Loucy (cell line): ENCODE data around the gene RBP5.

Source experiments
- H2AFZ ChIP-seq: fragments of 200-600 bp; sonication (generic); 2 replicates; pipeline ENCODE4 v1.6.0; 2016; ENCODE audit warnings: antibody characterized with exemption, mild to moderate bottlenecking, low read length, moderate library complexity
- H3F3A ChIP-seq: fragments of 200-600 bp; 2 replicates; pipeline ENCODE4 v1.6.0; 2016; ENCODE audit warnings: antibody characterized with exemption, low read depth, mild to moderate bottlenecking
- H3K27me3 ChIP-seq: fragments of 200-600 bp; sonication (generic); 2 replicates; pipeline ENCODE4 v1.6.1; 2014; ENCODE audit warnings: low read length, mild to moderate bottlenecking; ENCODE audit not compliant: insufficient read depth, poor library complexity, severe bottlenecking
- H3K36me3 ChIP-seq: fragments of 200-600 bp; sonication (generic); 2 replicates; pipeline ENCODE4 v1.6.1; 2016; ENCODE audit warnings: low read length; ENCODE audit not compliant: insufficient read depth
- H3K4me1 ChIP-seq: fragments of 200-600 bp; sonication (generic); 2 replicates; pipeline ENCODE4 v1.5.1; 2014; ENCODE audit warnings: low read length, mild to moderate bottlenecking; ENCODE audit not compliant: insufficient read depth, poor library complexity, severe bottlenecking
- H3K4me2 ChIP-seq: fragments of 200-600 bp; sonication (generic); 2 replicates; pipeline ENCODE4 v1.6.0; 2014; ENCODE audit warnings: antibody characterized with exemption, low read length, low read depth, mild to moderate bottlenecking; ENCODE audit not compliant: poor library complexity, severe bottlenecking
- H3K4me3 ChIP-seq: fragments of 200-600 bp; sonication (generic); 2 replicates; pipeline ENCODE4 v1.5.1; 2014; ENCODE audit warnings: low read length, mild to moderate bottlenecking, mixed read lengths; ENCODE audit not compliant: poor library complexity, severe bottlenecking
- H3K79me2 ChIP-seq: fragments of 200-600 bp; sonication (generic); 2 replicates; pipeline ENCODE4 v1.6.1; 2014; ENCODE audit warnings: low read length; ENCODE audit not compliant: insufficient read depth
- H3K9ac ChIP-seq: fragments of 200-600 bp; sonication (generic); 2 replicates; pipeline ENCODE4 v1.6.0; 2014; ENCODE audit warnings: mild to moderate bottlenecking, low read depth, low read length, moderate library complexity; ENCODE audit not compliant: poor library complexity, severe bottlenecking
- H3K9me2 ChIP-seq: fragments of 200-600 bp; sonication (generic); replicated peaks from 2 replicates; pipeline ENCODE4 v1.6.1; 2016; ENCODE audit warnings: low read depth, low read length, mixed read lengths
- H3K9me3 ChIP-seq: fragments of 200-600 bp; sonication (generic); 2 replicates; pipeline ENCODE4 v1.6.1; 2014; ENCODE audit warnings: mild to moderate bottlenecking, antibody characterized with exemption, low read length, low read depth; ENCODE audit not compliant: insufficient read depth
- H4K20me1 ChIP-seq: fragments of 200-600 bp; sonication (generic); 2 replicates; pipeline ENCODE4 v1.6.0; 2014; ENCODE audit warnings: antibody characterized with exemption, low read length, mild to moderate bottlenecking; ENCODE audit not compliant: insufficient read depth, poor library complexity, severe bottlenecking
- EZH2phosphoT487 ChIP-seq: fragments of 200-600 bp; IDR thresholded peaks from 2 replicates; pipeline ENCODE4 v1.6.1; 2018; ENCODE audit warnings: antibody characterized with exemption, mild to moderate bottlenecking, moderate library complexity, borderline replicate concordance
- TF ChIP-seq, protein P1 (sequence below): fragments of 200-600 bp; sonication (generic); conservative IDR thresholded peaks from 2 replicates; pipeline ENCODE4 v1.5.1; 2014; ENCODE audit warnings: mild to moderate bottlenecking, antibody characterized with exemption, low read length

RBP5 gene

DNA sequence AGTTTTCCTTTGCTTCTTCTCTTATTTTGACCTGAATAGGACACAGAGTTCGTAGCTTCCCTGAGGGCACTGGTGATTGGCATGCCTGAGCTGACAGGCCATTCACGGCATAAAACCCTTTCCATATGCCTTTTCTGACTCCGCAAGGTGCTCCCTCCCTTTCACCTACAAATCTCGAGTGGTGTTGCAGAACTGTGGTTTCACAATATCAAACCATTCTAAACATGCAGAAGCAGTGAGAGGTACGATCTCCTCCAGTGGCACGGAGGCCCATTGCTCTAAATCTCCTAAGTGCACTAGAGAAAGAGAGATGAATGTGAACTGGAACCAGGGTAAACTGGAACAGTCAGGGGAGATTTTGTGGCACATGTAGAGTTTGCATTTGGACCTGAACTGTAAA lies 25.4 kb upstream of the RBP5 start:
- H3K4me3 ChIP-seq: no peak overlapping the region
- no peaks in the 10 kb centered on the region for H3F3A ChIP-seq
- no peaks in the 10 kb centered on the region for H3K9me2 ChIP-seq
- no peak overlapping the region for H3K9ac ChIP-seq
- H4K20me1 ChIP-seq: no peaks in the 10 kb centered on the region
- H3K27me3 ChIP-seq: no peaks in the 10 kb centered on the region
- no peaks in the 10 kb centered on the region for H3K79me2 ChIP-seq
- no peak overlapping the region for H3K4me2 ChIP-seq
- H3K36me3 ChIP-seq: peaks cover 67% of the 10 kb centered on the region; the same call in 1 of the 2 replicates
- H3K4me1 ChIP-seq: no peaks in the 10 kb centered on the region
- H3K9me3 ChIP-seq: no peaks in the 10 kb centered on the region
- H2AFZ ChIP-seq: no peak overlapping the region
- no peak for TF ChIP-seq EZH2phosphoT487
- TF ChIP-seq, protein P1, sequence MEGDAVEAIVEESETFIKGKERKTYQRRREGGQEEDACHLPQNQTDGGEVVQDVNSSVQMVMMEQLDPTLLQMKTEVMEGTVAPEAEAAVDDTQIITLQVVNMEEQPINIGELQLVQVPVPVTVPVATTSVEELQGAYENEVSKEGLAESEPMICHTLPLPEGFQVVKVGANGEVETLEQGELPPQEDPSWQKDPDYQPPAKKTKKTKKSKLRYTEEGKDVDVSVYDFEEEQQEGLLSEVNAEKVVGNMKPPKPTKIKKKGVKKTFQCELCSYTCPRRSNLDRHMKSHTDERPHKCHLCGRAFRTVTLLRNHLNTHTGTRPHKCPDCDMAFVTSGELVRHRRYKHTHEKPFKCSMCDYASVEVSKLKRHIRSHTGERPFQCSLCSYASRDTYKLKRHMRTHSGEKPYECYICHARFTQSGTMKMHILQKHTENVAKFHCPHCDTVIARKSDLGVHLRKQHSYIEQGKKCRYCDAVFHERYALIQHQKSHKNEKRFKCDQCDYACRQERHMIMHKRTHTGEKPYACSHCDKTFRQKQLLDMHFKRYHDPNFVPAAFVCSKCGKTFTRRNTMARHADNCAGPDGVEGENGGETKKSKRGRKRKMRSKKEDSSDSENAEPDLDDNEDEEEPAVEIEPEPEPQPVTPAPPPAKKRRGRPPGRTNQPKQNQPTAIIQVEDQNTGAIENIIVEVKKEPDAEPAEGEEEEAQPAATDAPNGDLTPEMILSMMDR: no peak

DNA sequence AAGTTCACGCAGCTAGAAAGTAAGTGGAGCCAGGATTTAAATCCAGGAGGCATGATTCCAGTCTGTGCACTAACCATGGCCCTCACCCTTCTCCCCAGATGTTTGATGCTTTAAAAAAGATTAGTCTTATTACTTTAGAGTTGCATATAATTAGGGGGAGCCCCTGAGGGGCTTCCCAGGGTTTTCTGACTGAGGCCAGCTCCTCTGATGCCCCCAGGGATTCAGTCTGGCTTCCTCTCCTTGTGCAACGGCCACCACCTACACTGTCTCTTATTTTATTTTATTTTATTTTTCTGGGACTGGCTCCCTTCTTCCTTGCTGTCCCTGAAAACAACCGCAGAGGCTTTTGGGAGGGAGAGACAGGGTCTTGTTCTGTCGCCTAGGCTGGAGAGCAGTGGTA lies 24.1 kb upstream of the RBP5 start:
- Histone ChIP-seq H4K20me1 (no peaks in the 10 kb centered on the region), H3K27me3 (no peaks in the 10 kb centered on the region), H2AFZ (no peak overlapping the region), H3K9me3 (no peaks in the 10 kb centered on the region), H3K9ac (no peak overlapping the region), H3K4me2 (no peak overlapping the region), H3K9me2 (no peaks in the 10 kb centered on the region), H3K4me1 (no peaks in the 10 kb centered on the region), H3K4me3 (no peak overlapping the region), H3F3A (no peaks in the 10 kb centered on the region), H3K36me3 (peaks cover 73% of the 10 kb centered on the region; the same call in 1 of the 2 replicates), H3K79me2 (no peaks in the 10 kb centered on the region)
- no peak for TF ChIP-seq EZH2phosphoT487
- TF ChIP-seq, protein P1: no peak

DNA sequence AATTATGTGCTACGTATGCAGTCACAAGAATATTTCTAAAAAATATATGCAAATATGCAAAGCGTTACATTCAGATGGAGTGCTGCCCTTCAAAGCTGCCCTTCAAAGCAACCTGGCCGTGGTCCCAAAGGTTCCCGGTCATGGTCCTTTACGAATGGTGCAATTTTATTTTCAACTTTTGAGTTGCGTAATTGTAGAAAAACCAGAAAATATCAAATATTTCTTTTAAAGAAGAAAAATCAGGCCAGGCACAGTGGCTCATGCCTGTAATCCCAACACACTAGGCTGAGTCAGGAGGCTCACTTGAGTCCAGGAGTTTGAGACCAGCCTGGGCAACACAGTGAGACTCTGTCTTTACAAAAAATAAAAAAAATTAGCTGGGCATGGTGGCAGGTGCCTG lies 22.8 kb upstream of the RBP5 start:
- H3K4me3 ChIP-seq: no peak overlapping the region
- TF ChIP-seq EZH2phosphoT487: no peak
- TF ChIP-seq, protein P1: no peak
- no peaks in the 10 kb centered on the region for H3F3A ChIP-seq
- no peak overlapping the region for H2AFZ ChIP-seq
- H4K20me1 ChIP-seq: no peaks in the 10 kb centered on the region
- H3K9me2 ChIP-seq: no peaks in the 10 kb centered on the region
- no peaks in the 10 kb centered on the region for H3K9me3 ChIP-seq
- H3K4me1 ChIP-seq: no peaks in the 10 kb centered on the region
- H3K79me2 ChIP-seq: no peaks in the 10 kb centered on the region
- H3K27me3 ChIP-seq: no peaks in the 10 kb centered on the region
- peaks cover 67% of the 10 kb centered on the region; the same call in 1 of the 2 replicates for H3K36me3 ChIP-seq
- H3K4me2 ChIP-seq: no peak overlapping the region
- H3K9ac ChIP-seq: no peak overlapping the region
